GM12892 (cell line): ENCODE results near the gene APH1B.

ENCODE experiments used
- POLR2A ChIP-seq: IDR thresholded peaks from 2 replicates; pipeline ENCODE4 v1.6.1; 2011; ENCODE audit warnings: low read depth, low read length, control low read depth
- POLR2AphosphoS5 ChIP-seq: IDR thresholded peaks from 2 replicates; pipeline ENCODE4 v1.6.1; 2011; ENCODE audit warnings: low read depth, low read length, control low read depth
- TAF1 ChIP-seq: IDR thresholded peaks from 2 replicates; pipeline ENCODE4 v1.6.1; 2011; ENCODE audit warnings: low read depth, mild to moderate bottlenecking, control low read depth, low read length, borderline replicate concordance

DNA sequence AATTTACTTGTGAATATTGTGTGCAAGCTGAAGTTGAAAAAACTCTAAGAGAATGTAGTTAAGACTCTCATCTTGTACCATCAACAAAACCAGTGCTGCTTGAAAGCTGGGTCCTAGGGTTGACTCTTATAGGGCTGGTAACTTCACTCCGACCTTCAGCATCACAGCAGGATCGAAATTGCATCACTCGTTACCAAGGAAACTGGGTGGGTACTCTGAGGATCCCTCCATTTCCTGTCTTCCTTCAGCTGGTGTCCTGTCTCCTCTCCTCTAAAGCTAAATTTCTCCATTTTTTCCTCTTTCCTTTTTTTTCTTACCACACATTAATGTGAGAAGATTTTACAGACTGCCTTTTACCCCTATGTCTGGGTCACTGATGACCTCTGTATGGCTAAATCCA lies 3.0 kb upstream of the APH1B start:
- no peak for TF ChIP-seq TAF1
- no peak for TF ChIP-seq POLR2A
- no peak for TF ChIP-seq POLR2AphosphoS5
